OCI-LY1 (cell line): ENCODE measurements around the gene TECR.

ENCODE experiments used
- H2AFZ ChIP-seq: fragments of 200-600 bp; sonication (generic), shearing (Covaris generic); 2 replicates; pipeline ENCODE4 v1.6.0; 2014; ENCODE audit warnings: antibody characterized with exemption, mild to moderate bottlenecking, low read length
- H3F3A ChIP-seq: fragments of 200-600 bp; sonication (generic), shearing (Covaris generic); 2 replicates; pipeline ENCODE4 v1.6.0; 2014; ENCODE audit warnings: mild to moderate bottlenecking, antibody characterized with exemption, low read length, moderate library complexity; ENCODE audit not compliant: insufficient read depth
- H3K27ac ChIP-seq: fragments of 200-600 bp; sonication (generic); 2 replicates; pipeline ENCODE4 v1.5.1; 2014; ENCODE audit warnings: low read length, mixed run types, mild to moderate bottlenecking, low read depth; ENCODE audit not compliant: poor library complexity, severe bottlenecking
- H3K27me3 ChIP-seq: fragments of 200-600 bp; sonication (generic); 2 replicates; pipeline ENCODE4 v1.6.0; 2014; ENCODE audit warnings: antibody characterized with exemption, mild to moderate bottlenecking, low read length, moderate library complexity; ENCODE audit not compliant: insufficient read depth
- H3K36me3 ChIP-seq: fragments of 200-600 bp; sonication (generic); 2 replicates; pipeline ENCODE4 v1.6.1; 2014; ENCODE audit warnings: mild to moderate bottlenecking, antibody characterized with exemption, low read length, moderate library complexity, mixed read lengths; ENCODE audit not compliant: insufficient read depth
- H3K4me1 ChIP-seq: fragments of 200-600 bp; sonication (generic); 2 replicates; pipeline ENCODE4 v1.5.1; 2014; ENCODE audit warnings: mild to moderate bottlenecking, low read length, moderate library complexity; ENCODE audit not compliant: insufficient read depth, severe bottlenecking
- H3K4me2 ChIP-seq: fragments of 200-600 bp; sonication (generic), shearing (Covaris generic); 2 replicates; pipeline ENCODE4 v1.6.1; 2014; ENCODE audit warnings: low read length
- H3K4me3 ChIP-seq: fragments of 200-600 bp; sonication (generic); 2 replicates; pipeline ENCODE4 v1.5.1; 2014; ENCODE audit warnings: low read length, low read depth, mild to moderate bottlenecking, mixed read lengths; ENCODE audit not compliant: poor library complexity, severe bottlenecking
- H3K79me2 ChIP-seq: fragments of 200-600 bp; shearing (Covaris generic); 2 replicates; pipeline ENCODE4 v1.6.1; 2016; ENCODE audit warnings: mixed run types, low read length, mixed read lengths; ENCODE audit not compliant: insufficient read depth
- H3K9ac ChIP-seq: fragments of 200-600 bp; sonication (generic), shearing (Covaris generic); 2 replicates; pipeline ENCODE4 v1.6.1; 2014; ENCODE audit warnings: mild to moderate bottlenecking, low read length, mixed read lengths
- H3K9me2 ChIP-seq: fragments of 200-600 bp; sonication (generic), shearing (Covaris generic); 2 replicates; pipeline ENCODE4 v1.6.1; 2014; ENCODE audit warnings: low read depth, mild to moderate bottlenecking, low read length, mixed read lengths
- H3K9me3 ChIP-seq: fragments of 200-600 bp; shearing (Covaris generic); 2 replicates; pipeline ENCODE4 v1.6.1; 2014; ENCODE audit warnings: low read length, mixed read lengths
- H4K20me1 ChIP-seq: fragments of 200-600 bp; sonication (generic), shearing (Covaris generic); 2 replicates; pipeline ENCODE4 v1.6.0; 2016; ENCODE audit warnings: mild to moderate bottlenecking, low read length; ENCODE audit not compliant: insufficient read depth
- CTCF ChIP-seq: fragments of 200-600 bp; sonication (generic), shearing (Covaris generic); IDR thresholded peaks from 2 replicates; pipeline ENCODE4 v1.5.1; 2017; ENCODE audit warnings: mild to moderate bottlenecking, antibody characterized with exemption, low read length, moderate library complexity, mixed read lengths
- EZH2 ChIP-seq: fragments of 200-600 bp; sonication (generic), shearing (Covaris generic); IDR thresholded peaks from 2 replicates; pipeline ENCODE4 v1.8.0; 2017; ENCODE audit warnings: borderline replicate concordance, mixed run types, mild to moderate bottlenecking, antibody characterized with exemption, low read length, moderate library complexity, mixed read lengths

The TECR gene

GRCh38 chr19:14515501-14516047, 13.8 kb upstream of the TECR start:
- Histone ChIP-seq H3K79me2 (peaks cover 16% of the 10 kb centered on the region), H3K4me3 (peak overlapping the region; percentile 98), H3K9me3 (no peaks in the 10 kb centered on the region), H3K27ac (no peak overlapping the region), H3F3A (peaks cover 13% of the 10 kb centered on the region), H3K27me3 (no peaks in the 10 kb centered on the region), H2AFZ (no peak overlapping the region), H4K20me1 (no peaks in the 10 kb centered on the region), H3K4me2 (peak overlapping the region; percentile 84), H3K36me3 (peaks cover 46% of the 10 kb centered on the region), H3K9me2 (no peaks in the 10 kb centered on the region), H3K9ac (peak overlapping the region; percentile 99; the same call in 1 of the 2 replicates), H3K4me1 (peaks cover 29% of the 10 kb centered on the region)
- TF ChIP-seq EZH2 (no peak), CTCF (no peak)

GRCh38 chr19:14516048-14516534, 13.3 kb upstream of the TECR start:
- Histone ChIP-seq H3K9me3 (no peaks in the 10 kb centered on the region), H3K36me3 (peaks cover 46% of the 10 kb centered on the region), H2AFZ (no peak overlapping the region), H3K27me3 (no peaks in the 10 kb centered on the region), H3K4me3 (peak overlapping the region; percentile 98), H4K20me1 (no peaks in the 10 kb centered on the region), H3K9ac (peak overlapping the region; percentile 99; the same call in 1 of the 2 replicates), H3K4me1 (peaks cover 29% of the 10 kb centered on the region), H3K4me2 (peak overlapping the region; percentile 84), H3F3A (peaks cover 14% of the 10 kb centered on the region), H3K79me2 (peaks cover 16% of the 10 kb centered on the region), H3K9me2 (no peaks in the 10 kb centered on the region), H3K27ac (no peak overlapping the region)
- TF ChIP-seq EZH2 (no peak), CTCF (no peak)

GRCh38 chr19:14516746-14517438, 12.5 kb upstream of the TECR start:
- Histone ChIP-seq H3K9me2 (no peaks in the 10 kb centered on the region), H3K4me2 (peak overlapping the region; percentile 84), H2AFZ (no peak overlapping the region), H3K9me3 (no peaks in the 10 kb centered on the region), H3K4me1 (peaks cover 30% of the 10 kb centered on the region), H4K20me1 (no peaks in the 10 kb centered on the region), H3K27ac (no peak overlapping the region), H3K9ac (peak overlapping the region; percentile 99), H3K36me3 (peaks cover 46% of the 10 kb centered on the region), H3F3A (peaks cover 14% of the 10 kb centered on the region), H3K27me3 (no peaks in the 10 kb centered on the region), H3K79me2 (peaks cover 16% of the 10 kb centered on the region), H3K4me3 (peak overlapping the region; percentile 98)
- no peak for TF ChIP-seq CTCF
- TF ChIP-seq EZH2 = no peak
